ENCODE measurements around the gene PRELID3B. TPM values are rescaled to one million over a fixed set of nuclear protein-coding genes. Genes with fewer than 3 reads are reported as not detected.

The PRELID3B gene
- total RNA-seq, 2 donors from 2014 or later = 20.8 to 29.3 TPM

GRCh38 chr20:58997141-58997770, 45.3 kb downstream of the PRELID3B start:
- peaks cover 15% of the 10 kb centered on the region for H3K4me1 ChIP-seq
- 92 to 93% methylated on average over 24 of the region's 24 CpGs for WGBS, 2 donors
- H3K9me3 ChIP-seq = no peaks in the 10 kb centered on the region
- intact Hi-C loops (cut with DNase I) = no loop called here
- no peak for TF ChIP-seq POLR2A (IDR thresholded peaks at IDR 0.05)
- no peak overlapping the region for H3K27ac ChIP-seq
- no peaks in the 10 kb centered on the region for H3K27me3 ChIP-seq
- DNase-seq (no peak), ATAC-seq (no peak)
- no peak overlapping the region for H3K4me3 ChIP-seq
- peaks cover 11 to 29% of the 10 kb centered on the region in 2 donors for H3K36me3 ChIP-seq (replicated peaks in 1 of 2; ENCODE audit: insufficient read depth in 1 of 2, low read depth in 2 of 2)

- WGBS, 2 donors = 85% methylated on average over 11 to 12 of the region's 12 CpGs
- Histone ChIP-seq H3K36me3 (replicated peaks in 1 of 2; ENCODE audit: insufficient read depth in 1 of 2, low read depth in 2 of 2) (peaks cover 11 to 33% of the 10 kb centered on the region in 2 donors), H3K4me1 (peaks cover 15% of the 10 kb centered on the region), H3K4me3 (no peak overlapping the region), H3K27ac (peak overlapping the region; percentile 19 to 70 (median 56)), H3K9me3 (no peaks in the 10 kb centered on the region), H3K27me3 (no peaks in the 10 kb centered on the region)
- DNase-seq = no peak
- ATAC-seq = no peak
- TF ChIP-seq POLR2A (IDR thresholded peaks at IDR 0.05) (no peak), CTCF (IDR thresholded peaks at IDR 0.05) (no peak)
- intact Hi-C loops (cut with DNase I) = no loop called here
Observed at GRCh38 chr20:58996226-58996611, 46.4 kb downstream of the PRELID3B start.

- DNase-seq (peak in 1 of 4 donors; percentile 48), ATAC-seq (peak; percentile 74)
- Histone ChIP-seq H3K27ac (peak overlapping the region; percentile 19 to 70 (median 56)), H3K4me1 (peaks cover 15% of the 10 kb centered on the region), H3K4me3 (no peak overlapping the region), H3K9me3 (no peaks in the 10 kb centered on the region), H3K27me3 (no peaks in the 10 kb centered on the region), H3K36me3 (replicated peaks in 1 of 2; ENCODE audit: insufficient read depth in 1 of 2, low read depth in 2 of 2) (peaks cover 11 to 34% of the 10 kb centered on the region in 2 donors)
- TF ChIP-seq POLR2A (IDR thresholded peaks at IDR 0.05) (no peak), CTCF (IDR thresholded peaks at IDR 0.05) (no peak)
- 65 to 80% methylated on average over 15 to 16 of the region's 18 CpGs for WGBS, 2 donors
- intact Hi-C loops (cut with DNase I) = no loop called here
Observed at GRCh38 chr20:58995461-58996225, 46.9 kb downstream of the PRELID3B start.

- TF ChIP-seq CTCF (IDR thresholded peaks at IDR 0.05) = no peak
- no peak for TF ChIP-seq POLR2A (IDR thresholded peaks at IDR 0.05)
- Histone ChIP-seq H3K4me3 (no peak overlapping the region), H3K4me1 (peaks cover 15% of the 10 kb centered on the region), H3K27ac (peak overlapping the region in 2 of 4 donors; percentile 45 to 70), H3K36me3 (replicated peaks in 1 of 2; ENCODE audit: insufficient read depth in 1 of 2, low read depth in 2 of 2) (peaks cover 11 to 42% of the 10 kb centered on the region in 2 donors), H3K27me3 (no peaks in the 10 kb centered on the region), H3K9me3 (no peaks in the 10 kb centered on the region)
- no peak for DNase-seq
- intact Hi-C loops (cut with DNase I) = no loop called here
- no peak for ATAC-seq
- 84 to 86% methylated on average over 17 of the region's 17 CpGs for WGBS, 2 donors
Observed at GRCh38 chr20:58994390-58995159, 48.0 kb downstream of the PRELID3B start.
